Suprapubic skin (tissue), 4 donors: Measurements from ENCODE around the gene BPI. TPM values are rescaled to one million over a fixed set of nuclear protein-coding genes. Genes with fewer than 3 reads are reported as not detected.

Experiments used
- DNase-seq, 2 donors: peaks; one replicate each; pipeline ENCODE4 v3.0.0-alpha.2; 2019; ENCODE audit warnings: low spot score in 2 of 2
- H3K27ac ChIP-seq: fragments of 200-600 bp; sonication (generic); one replicate; pipeline ENCODE4 v1.5.1; 2019
- H3K27me3 ChIP-seq: fragments of 200-600 bp; sonication (generic); one replicate; pipeline ENCODE4 v1.5.1; 2019
- H3K36me3 ChIP-seq: fragments of 200-600 bp; sonication (generic); one replicate; pipeline ENCODE4 v1.5.1; 2019
- H3K4me1 ChIP-seq: fragments of 200-600 bp; sonication (generic); one replicate; pipeline ENCODE4 v1.5.1; 2019
- H3K4me3 ChIP-seq: fragments of 200-600 bp; sonication (generic); one replicate; pipeline ENCODE4 v1.5.1; 2019; ENCODE audit warnings: mild to moderate bottlenecking
- H3K9me3 ChIP-seq: fragments of 200-600 bp; sonication (generic); one replicate; pipeline ENCODE4 v1.5.1; 2019
- EP300 ChIP-seq: sonication (generic); formaldehyde crosslinking; IDR thresholded peaks from one replicate; pipeline ENCODE4 v1.6.1; 2017; ENCODE audit warnings: antibody characterized with exemption
- POLR2A ChIP-seq, 2 donors: fragments of 450-650 bp; IDR thresholded peaks; one replicate each; pipeline ENCODE4 v1.6.1; 2017; ENCODE audit warnings: antibody characterized with exemption in 2 of 2, mild to moderate bottlenecking in 2 of 2, moderate library complexity in 2 of 2
- POLR2AphosphoS5 ChIP-seq, 3 donors: sonication (generic); formaldehyde crosslinking; IDR thresholded peaks; one replicate each; pipeline ENCODE4 v1.6.1; 2017; ENCODE audit warnings: antibody characterized with exemption in 3 of 3
- WGBS: methylation state at CpG from one replicate; pipeline ENCODE4 v1.1.5; 2018; 5-methylcytosine and 5-hydroxymethylcytosine counted together
- total RNA-seq, 4 donors: library from RNA; depleted of rRNA; stranded (reverse); fragments of >200 nt; gene quantifications; one replicate each; pipeline ENCODE4 v1.1.0, GENCODE V29; 2016
- TF ChIP-seq, protein P1 (sequence below), 2 donors: fragments of 200-600 bp in 1 of 2; fragments of 450-650 bp in 1 of 2; sonication (generic) in 1 of 2; IDR thresholded peaks; one replicate each; pipeline ENCODE4 v1.5.1; 2016 to 2019; ENCODE audit warnings: antibody characterized with exemption in 2 of 2, mild to moderate bottlenecking in 1 of 2, moderate library complexity in 1 of 2

BPI gene
- total RNA-seq, 4 donors from 2014 or later = not detected

DNA sequence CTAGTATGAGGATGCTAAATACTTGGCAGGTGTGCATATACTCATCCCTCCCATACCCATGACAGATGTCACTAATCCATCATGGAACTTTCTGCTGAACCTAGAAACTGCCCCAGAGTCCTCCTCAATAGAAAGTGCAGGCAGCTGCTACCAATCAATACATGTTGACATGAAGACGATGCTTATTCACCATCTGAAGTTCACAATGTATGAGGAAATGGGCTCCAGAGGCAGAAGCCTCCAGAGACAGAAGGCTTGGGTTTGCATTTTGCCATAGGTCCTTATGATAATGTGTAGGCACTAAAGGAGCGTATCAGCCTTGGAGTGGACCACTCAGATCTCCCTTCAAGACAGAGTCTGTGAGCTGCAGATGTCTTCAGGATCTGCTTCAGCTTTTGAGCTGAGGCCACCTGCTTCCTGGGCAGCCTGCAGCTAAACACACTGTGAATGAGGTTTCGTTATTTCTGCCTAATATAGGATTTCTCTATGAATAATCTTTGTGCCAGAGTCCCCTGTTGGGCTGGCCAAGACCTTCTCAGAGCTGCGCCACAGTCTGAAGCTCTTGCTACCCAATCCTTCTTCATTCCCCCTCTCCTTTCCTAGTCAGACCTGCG is 35.9 kb upstream of the BPI start:
- H3K4me1 ChIP-seq = peaks cover 9% of the 10 kb centered on the region
- H3K27me3 ChIP-seq = no peaks in the 10 kb centered on the region
- no peak overlapping the region for H3K27ac ChIP-seq
- WGBS = 81% methylated on average over 5 of the region's 5 CpGs
- no peaks in the 10 kb centered on the region for H3K36me3 ChIP-seq
- TF ChIP-seq, protein P1, sequence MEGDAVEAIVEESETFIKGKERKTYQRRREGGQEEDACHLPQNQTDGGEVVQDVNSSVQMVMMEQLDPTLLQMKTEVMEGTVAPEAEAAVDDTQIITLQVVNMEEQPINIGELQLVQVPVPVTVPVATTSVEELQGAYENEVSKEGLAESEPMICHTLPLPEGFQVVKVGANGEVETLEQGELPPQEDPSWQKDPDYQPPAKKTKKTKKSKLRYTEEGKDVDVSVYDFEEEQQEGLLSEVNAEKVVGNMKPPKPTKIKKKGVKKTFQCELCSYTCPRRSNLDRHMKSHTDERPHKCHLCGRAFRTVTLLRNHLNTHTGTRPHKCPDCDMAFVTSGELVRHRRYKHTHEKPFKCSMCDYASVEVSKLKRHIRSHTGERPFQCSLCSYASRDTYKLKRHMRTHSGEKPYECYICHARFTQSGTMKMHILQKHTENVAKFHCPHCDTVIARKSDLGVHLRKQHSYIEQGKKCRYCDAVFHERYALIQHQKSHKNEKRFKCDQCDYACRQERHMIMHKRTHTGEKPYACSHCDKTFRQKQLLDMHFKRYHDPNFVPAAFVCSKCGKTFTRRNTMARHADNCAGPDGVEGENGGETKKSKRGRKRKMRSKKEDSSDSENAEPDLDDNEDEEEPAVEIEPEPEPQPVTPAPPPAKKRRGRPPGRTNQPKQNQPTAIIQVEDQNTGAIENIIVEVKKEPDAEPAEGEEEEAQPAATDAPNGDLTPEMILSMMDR (IDR thresholded peaks at IDR 0.05) = no peak
- TF ChIP-seq POLR2AphosphoS5 (IDR thresholded peaks at IDR 0.05) (no peak), EP300 (no peak), POLR2A (IDR thresholded peaks at IDR 0.05) (no peak)
- no peak overlapping the region for H3K4me3 ChIP-seq
- no peak for DNase-seq
- no peaks in the 10 kb centered on the region for H3K9me3 ChIP-seq

DNA sequence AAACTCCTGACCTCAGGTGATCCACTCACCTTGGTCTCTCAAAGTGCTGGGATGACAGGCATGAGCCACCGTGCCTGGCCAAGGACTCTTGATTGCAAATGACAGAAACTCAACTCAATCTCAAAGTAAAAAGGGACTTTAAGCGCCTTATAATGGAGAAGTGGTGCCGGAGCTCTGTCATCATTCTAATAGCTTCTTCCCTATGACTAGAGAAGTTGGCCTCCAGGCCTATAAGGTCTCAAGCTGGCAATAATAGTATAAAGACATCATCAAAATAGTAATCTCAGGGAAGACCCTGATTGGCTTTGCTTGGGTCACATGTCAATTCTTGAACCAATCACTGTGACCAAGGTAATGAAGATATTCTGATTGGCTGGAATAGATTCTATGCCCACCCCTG is 34.9 kb upstream of the BPI start:
- DNase-seq = no peak
- Histone ChIP-seq H3K4me1 (peaks cover 9% of the 10 kb centered on the region), H3K27me3 (no peaks in the 10 kb centered on the region), H3K27ac (no peak overlapping the region), H3K9me3 (no peaks in the 10 kb centered on the region), H3K4me3 (no peak overlapping the region), H3K36me3 (no peaks in the 10 kb centered on the region)
- no peak for TF ChIP-seq POLR2A (IDR thresholded peaks at IDR 0.05)
- no peak for TF ChIP-seq EP300
- TF ChIP-seq, protein P1 (IDR thresholded peaks at IDR 0.05) = no peak
- TF ChIP-seq POLR2AphosphoS5 (IDR thresholded peaks at IDR 0.05) = no peak
- 91% methylated on average over 3 of the region's 3 CpGs for WGBS

DNA sequence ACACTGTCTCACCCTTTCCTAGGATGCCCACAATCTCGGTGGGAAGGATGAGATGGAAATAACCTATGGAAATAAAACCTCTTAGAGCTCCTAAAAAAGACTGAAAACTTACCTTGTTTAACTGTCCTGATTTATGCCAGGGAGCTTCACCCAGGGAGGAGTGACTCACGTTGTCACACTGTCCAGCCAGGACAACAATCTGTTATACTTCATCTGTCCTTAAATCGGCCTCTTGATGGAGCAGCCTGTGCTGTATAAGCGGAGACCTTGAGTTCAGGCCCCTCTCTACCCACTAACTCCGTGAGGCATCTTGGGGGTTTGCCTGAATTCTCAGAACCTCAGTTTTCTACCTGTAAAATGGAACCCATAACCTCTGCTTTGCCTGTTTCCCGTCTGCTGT is 34.2 kb upstream of the BPI start:
- H3K27me3 ChIP-seq = no peaks in the 10 kb centered on the region
- H3K9me3 ChIP-seq = no peaks in the 10 kb centered on the region
- no peaks in the 10 kb centered on the region for H3K36me3 ChIP-seq
- TF ChIP-seq, protein P1 (IDR thresholded peaks at IDR 0.05) = no peak
- TF ChIP-seq POLR2AphosphoS5 (IDR thresholded peaks at IDR 0.05) (no peak), EP300 (no peak), POLR2A (IDR thresholded peaks at IDR 0.05) (no peak)
- no peak overlapping the region for H3K27ac ChIP-seq
- H3K4me1 ChIP-seq = peaks cover 9% of the 10 kb centered on the region
- DNase-seq = peak in 1 of 2 donors; percentile 20
- 90% methylated on average over 6 of the region's 6 CpGs for WGBS
- no peak overlapping the region for H3K4me3 ChIP-seq

DNA sequence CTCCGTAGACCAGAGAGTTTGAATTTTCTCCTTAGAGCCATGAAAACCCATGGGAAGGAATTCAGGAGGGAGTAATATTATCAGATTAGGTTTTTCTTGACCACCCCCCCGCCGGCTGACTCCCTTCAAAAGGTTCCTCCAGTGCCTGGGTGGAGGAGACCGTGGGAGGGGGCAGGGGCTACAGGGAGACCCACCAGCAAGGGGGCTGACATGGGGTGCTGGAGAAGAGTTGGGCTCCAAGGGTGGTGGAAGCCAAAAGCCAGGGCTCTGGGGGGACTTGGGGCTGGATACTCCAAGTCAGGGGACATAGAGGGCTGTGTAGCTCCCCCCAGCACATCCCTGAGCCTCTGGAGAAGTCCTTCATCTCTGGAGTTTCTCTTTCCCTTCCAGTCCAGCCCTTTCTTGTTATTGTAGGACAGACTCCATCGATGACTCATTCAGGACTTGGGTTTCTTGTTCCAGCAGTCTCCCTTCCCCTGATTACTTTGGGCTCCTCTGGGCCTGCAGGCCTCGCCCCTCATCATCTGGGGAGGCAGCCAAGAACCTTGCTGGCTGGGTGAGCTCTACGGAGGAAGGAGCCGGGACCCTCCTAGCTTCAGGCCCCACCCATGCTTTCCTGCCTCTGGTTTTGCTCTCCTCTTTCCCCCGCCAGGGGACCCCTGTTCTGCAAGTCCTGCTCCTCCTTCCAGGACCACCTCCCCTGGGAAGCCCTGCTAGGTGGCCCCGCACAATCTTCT is 32.9 kb upstream of the BPI start:
- 54% methylated on average over 10 of the region's 10 CpGs for WGBS
- Histone ChIP-seq H3K4me1 (peaks cover 9% of the 10 kb centered on the region), H3K4me3 (no peak overlapping the region), H3K9me3 (no peaks in the 10 kb centered on the region), H3K27ac (no peak overlapping the region), H3K36me3 (no peaks in the 10 kb centered on the region), H3K27me3 (no peaks in the 10 kb centered on the region)
- DNase-seq = no peak
- TF ChIP-seq POLR2AphosphoS5 (IDR thresholded peaks at IDR 0.05) (no peak), POLR2A (IDR thresholded peaks at IDR 0.05) (no peak), EP300 (no peak)
- TF ChIP-seq, protein P1 (IDR thresholded peaks at IDR 0.05) = no peak

DNA sequence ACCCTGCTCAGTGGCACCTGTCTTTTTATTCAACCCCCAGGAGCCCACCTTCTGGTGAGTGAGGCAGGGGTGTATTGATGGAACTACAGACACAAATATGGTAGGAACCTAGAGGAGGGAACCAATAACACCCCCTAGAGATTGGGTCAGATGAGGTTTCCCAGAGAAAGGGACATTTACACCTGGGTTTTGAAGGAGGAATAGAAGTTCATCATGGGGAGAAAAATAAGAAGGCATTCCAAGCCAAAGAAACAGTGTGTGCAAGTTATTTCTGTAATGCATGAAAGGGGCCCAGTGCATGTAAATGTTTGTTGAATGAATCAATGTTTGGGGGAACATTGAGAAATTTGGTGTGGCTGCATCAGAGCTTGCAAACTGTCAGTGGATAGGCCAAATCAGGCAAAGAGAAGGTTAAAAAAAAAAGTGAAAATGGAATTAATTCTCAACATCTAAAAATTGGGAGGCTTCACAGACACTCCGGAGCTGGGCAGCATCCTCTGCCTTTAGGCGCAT is 32.3 kb upstream of the BPI start:
- DNase-seq = no peak
- Histone ChIP-seq H3K27me3 (no peaks in the 10 kb centered on the region), H3K27ac (no peak overlapping the region), H3K4me1 (peaks cover 9% of the 10 kb centered on the region), H3K36me3 (no peaks in the 10 kb centered on the region), H3K9me3 (no peaks in the 10 kb centered on the region), H3K4me3 (no peak overlapping the region)
- WGBS = 93% methylated on average over 2 of the region's 2 CpGs
- no peak for TF ChIP-seq POLR2A (IDR thresholded peaks at IDR 0.05)
- no peak for TF ChIP-seq EP300
- TF ChIP-seq, protein P1 (IDR thresholded peaks at IDR 0.05) = no peak
- no peak for TF ChIP-seq POLR2AphosphoS5 (IDR thresholded peaks at IDR 0.05)
